Measurements from ENCODE around the gene SOX8.
"Not testable (repeated sequence)": the region's sequence is repeated elsewhere in the genome, so short reads cannot be mapped to it uniquely, and the experiment has no call there.

The SOX8 gene

DNA sequence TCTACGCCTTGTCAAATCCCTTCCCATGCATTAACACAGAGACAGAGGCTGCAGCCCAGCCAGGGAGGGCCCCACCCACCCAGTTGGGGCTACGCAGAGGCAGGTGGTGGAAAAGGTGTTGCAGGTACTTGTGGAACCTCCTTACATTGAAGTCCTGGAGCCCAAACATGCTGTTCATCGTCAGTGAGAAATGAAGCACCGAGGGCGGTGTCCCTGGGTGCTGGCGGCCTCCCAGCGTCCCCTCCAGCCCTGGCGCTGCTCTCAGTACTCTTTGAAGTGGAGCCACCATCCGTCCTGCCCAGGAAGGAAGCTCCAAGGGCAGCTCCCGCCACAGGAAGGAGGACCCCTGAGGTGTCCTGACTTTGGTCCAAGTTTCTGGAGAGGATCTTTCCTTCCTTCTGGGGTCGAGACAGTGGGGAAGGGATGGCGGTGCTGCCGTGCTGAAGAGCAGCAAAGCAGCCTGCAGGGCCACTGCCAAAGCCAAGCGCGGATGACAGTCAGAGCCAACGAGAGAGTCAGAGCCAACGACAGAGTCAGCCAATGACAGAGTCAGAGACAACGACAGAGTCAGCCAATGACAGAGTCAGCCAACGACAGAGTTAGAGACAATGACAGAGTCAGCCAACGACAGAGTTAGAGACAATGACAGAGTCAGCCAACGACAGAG is 34.2 kb upstream of the SOX8 start:
- no peak for DNase-seq (ENCODE audit: insufficient read length, low spot score)
- TF ChIP-seq POLR2A (IDR thresholded peaks at IDR 0.05; ENCODE audit: low read depth, low read length), result no peak
- FAIRE-seq, result no peak

DNA sequence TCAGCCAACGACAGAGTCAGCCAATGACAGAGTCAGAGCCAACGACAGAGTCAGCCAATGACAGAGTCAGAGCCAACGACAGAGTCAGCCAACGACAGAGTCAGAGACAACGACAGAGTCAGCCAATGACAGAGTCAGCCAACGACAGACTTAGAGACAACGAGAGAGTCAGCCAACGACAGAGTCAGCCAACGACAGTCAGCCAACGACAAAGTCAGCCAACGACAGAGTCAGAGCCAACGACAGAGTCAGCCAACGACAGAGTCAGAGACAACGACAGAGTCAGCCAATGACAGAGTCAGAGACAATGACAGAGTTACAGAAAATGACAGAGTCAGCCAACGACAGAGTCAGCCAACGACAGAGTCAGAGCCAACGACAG is 33.7 kb upstream of the SOX8 start:
- not testable (repeated sequence) for FAIRE-seq

DNA sequence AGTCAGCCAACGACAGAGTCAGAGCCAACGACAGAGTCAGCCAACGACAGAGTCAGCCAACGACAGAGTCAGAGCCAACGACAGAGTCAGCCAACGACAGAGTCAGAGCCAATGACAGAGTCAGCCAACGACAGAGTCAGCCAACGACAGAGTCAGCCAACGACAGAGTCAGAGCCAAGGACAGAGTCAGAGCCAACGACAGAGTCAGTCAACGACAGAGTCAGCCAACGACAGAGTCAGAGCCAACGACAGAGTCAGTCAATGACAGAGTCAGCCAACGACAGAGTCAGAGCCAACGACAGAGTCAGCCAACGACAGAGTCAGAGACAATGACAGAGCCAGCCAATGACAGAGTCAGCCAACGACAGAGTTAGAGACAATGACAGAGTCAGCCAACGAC is 32.8 kb upstream of the SOX8 start:
- not testable (repeated sequence) for DNase-seq (ENCODE audit: insufficient read length, low spot score); FAIRE-seq

More for the DNA sequence above, 33.7 kb upstream of the SOX8 start:
- DNase-seq (ENCODE audit: insufficient read length, low spot score), result not testable (repeated sequence)

DNA sequence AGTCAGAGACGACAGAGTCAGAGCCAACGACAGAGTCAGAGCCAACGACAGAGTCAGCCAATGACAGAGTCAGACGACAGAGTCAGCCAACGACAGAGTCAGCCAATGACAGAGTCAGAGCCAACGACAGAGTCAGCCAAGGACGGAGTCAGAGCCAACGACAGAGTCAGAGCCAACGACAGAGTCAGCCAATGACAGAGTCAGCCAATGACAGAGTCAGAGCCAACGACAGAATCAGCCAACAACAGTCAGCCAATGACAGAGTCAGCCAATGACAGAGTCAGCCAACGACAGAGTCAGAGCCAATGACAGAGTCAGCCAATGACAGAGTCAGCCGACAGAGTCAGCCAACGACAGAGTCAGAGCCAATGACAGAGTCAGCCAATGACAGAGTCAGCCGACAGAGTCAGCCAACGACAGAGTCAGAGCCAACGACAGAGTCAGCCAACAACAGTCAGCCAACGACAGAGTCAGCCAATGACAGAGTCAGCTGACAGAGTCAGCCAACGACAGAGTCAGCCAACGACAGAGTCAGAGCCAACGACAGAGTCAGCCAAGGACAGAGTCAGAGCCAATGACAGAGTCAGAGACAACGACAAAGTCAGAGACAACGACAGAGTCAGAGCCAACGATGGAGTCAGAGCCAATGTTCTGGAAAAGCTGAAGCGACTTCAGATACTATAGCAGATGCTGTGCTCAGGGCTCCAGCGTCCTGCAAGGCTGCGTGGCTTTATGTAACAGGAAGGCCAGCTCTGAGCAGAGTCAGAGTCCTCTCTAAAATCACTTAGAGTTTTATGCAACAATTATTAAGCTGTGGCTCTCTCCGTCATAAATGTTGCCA is 30.6 kb upstream of the SOX8 start:
- FAIRE-seq; DNase-seq (ENCODE audit: insufficient read length, low spot score): not testable (repeated sequence)

DNA sequence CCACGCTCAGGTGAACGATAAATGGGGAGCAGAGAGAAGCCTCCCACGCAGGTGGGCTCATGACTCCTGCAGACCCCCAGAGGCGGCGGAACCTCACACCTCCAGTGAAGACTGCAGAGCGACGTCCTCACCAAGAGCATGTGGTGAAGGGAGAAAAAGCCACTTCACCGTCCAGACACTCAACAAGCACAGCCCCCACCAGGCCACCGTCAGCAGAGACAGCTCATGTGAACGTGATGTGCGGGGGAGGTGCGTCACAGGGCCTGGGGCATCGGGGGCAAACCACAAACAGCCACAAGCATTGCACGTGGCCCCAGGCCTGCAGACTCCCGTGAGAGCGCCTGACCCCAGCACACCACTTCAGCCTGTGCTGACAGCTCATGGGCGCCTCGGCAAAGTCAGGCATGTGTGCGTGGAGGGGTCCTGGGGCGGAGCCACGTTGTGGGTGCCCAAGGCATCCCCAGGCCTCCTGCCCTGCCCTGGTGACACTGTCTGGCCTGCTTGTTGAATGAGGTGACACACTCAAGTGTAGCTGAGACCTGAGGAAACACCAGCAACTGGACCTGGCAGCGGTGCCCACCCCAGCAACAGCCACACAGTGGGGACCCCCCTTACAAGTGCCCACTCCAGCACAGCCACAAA is 29.8 kb upstream of the SOX8 start:
- DNase-seq (ENCODE audit: insufficient read length, low spot score) (no peak), FAIRE-seq (no peak)
- TF ChIP-seq POLR2A (IDR thresholded peaks at IDR 0.05; ENCODE audit: low read depth, low read length), result no peak

DNA sequence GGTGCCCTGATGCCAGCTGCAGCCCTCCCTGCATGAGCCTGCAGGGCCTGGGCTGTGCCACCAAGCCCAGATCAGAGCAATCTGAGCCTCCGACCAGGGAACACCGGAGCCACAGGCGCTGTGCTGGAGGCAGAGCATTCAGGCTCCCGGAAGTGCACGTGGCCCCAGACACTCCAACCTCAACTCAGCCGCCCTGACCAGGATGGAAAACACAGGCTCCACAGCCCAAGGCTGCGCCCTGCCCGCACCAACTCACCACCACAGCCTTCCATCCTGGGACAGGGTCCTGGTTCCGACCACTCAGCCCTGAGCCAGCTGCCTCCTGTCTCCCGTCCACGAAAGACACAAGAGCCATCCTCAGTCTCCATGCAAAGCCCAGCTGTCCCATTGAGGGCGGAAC is 29.2 kb upstream of the SOX8 start:
- no peak for TF ChIP-seq POLR2A (IDR thresholded peaks at IDR 0.05; ENCODE audit: low read depth, low read length)
- no peak for DNase-seq (ENCODE audit: insufficient read length, low spot score)
- no peak for FAIRE-seq

DNA sequence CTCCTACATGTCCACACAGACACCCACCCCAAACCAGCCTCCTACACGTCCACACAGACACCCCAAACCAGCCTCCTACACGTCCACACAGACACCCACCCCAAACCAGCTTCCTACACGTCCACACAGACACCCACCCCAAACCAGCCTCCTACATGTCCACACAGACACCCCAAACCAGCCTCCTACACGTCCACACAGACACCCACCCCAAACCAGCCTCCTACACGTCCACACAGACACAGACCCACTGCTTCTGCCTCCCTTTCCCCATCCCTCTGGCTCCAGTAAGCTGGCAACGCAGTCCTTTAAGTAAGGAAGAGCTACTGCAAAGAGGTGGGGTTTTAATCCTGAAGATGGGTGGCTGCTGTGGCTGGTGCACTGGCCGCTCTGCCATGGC is 27.8 kb upstream of the SOX8 start:
- FAIRE-seq; DNase-seq (ENCODE audit: insufficient read length, low spot score): not testable (repeated sequence)

DNA sequence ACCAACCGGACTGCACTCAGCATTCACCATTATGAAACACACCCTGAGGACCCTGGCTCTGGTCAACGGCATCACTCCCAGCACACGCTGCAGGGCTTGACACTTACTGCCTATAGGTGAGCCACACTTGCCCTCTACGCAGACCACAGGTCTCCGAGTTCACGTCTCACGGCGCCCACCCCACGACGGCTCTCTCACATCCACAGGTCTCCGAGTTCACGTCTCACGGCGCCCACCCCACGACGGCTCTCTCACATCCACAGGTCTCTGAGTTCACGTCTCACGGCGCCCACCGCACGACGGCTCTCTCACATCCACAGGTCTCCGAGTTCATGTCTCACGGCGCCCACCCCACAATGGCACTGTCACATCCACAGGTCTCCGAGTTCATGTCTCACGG is 25.8 kb upstream of the SOX8 start:
- DNase-seq (ENCODE audit: insufficient read length, low spot score); FAIRE-seq: not testable (repeated sequence)

DNA sequence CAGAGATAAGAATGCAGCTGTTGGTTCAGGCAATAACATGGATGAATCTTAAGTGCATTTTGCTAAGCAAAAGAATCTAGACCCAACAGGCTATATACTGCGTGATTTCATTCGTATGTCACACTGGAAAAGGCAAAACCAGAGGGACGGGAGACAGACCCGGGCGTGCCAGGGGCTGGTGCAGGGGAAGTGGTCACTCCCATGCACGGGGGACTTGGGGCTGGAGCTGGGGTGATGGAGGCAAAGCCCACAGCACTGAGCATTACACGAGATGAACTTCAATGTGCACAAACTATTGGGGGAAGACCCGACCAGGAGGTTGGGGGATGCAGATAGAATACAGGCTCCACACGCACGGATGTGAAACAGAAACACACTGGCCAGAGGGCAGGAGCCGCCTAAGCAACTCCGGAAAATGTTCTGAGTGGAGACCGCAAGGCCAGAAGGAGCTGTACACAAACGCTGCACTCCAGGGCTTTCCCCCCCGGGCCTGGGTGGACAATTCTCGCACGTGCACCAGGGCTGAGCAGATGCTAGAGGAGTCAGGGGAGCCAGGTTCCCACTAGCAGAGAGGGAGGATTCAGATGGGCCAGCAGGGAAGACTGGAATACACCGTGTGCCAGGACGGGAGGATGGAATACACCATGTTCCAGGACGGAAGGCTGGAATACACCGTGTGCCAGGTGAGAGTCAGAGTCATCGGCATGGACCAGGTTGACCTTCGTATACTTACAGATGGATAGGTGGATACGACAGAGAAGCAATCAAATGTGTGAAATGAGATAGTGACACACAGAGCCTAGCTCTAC is 22.1 kb upstream of the SOX8 start:
- TF ChIP-seq POLR2A (IDR thresholded peaks at IDR 0.05; ENCODE audit: low read depth, low read length), result no peak
- DNase-seq (ENCODE audit: insufficient read length, low spot score) (no peak), FAIRE-seq (no peak)

DNA sequence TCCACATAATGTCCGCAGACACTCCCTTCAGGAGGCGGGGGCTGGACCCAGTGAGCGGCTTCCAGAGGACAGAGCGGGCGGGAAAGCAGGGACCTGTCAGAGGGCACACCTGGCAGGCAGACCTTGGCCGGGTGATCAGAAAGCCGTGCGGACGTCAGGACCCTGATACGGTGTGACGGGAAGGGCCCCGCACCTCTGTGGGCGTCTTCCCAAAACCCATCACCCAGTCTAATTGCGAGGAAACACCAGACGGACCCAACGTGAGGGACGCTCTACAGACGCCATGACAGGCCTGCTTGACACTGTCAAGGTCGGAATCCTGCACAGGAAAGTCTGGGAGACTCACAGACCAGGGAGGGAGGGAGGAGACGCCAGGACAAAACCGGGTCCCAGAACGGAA is 19.2 kb upstream of the SOX8 start:
- no peak for FAIRE-seq
- DNase-seq (ENCODE audit: insufficient read length, low spot score), result no peak
- no peak for TF ChIP-seq POLR2A (IDR thresholded peaks at IDR 0.05; ENCODE audit: low read depth, low read length)

DNA sequence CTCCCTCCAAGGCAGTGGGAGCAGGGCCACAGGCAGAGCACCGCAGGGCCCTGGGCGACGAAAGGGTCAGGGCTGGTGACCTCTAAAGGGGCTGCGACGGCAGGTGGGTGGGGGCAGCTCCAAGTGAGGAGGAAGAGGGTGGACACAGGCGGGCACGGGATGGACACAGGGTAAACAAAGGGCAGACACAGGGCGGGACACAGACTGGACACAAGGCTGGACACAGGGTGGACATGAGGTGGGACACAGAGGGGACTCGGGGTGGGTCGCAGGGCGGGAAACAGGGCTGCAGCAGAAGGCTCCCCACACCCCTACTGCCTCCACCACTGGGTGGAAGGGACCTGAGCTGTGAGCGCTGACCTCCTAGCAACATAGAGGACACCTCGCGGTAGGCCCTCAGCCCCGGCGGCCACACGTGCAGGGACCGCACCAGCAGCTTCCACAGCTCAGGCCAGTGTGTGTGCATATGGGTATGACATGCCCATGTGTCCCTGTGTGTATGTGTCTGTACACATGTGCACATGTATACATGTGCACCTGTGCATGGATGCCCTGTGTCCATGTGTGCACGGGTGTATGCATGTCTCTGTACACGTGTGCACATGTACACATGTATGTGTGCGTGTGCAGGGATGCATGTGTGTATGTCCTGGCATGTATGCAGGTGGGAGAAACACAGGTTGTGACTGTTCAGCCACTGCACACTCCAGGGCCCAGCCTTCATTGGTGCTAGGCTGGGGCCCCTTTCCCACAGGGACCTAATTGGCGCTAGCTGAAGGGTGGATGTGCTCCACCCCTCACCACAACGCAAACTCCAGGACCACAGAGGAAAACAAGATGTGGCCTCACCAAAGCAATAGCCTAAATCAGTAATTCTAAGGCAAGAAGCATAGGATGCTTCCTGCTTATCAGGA is 18.4 kb upstream of the SOX8 start:
- TF ChIP-seq POLR2A (IDR thresholded peaks at IDR 0.05; ENCODE audit: low read depth, low read length), result no peak
- FAIRE-seq, result no peak
- DNase-seq (ENCODE audit: insufficient read length, low spot score), result no peak

DNA sequence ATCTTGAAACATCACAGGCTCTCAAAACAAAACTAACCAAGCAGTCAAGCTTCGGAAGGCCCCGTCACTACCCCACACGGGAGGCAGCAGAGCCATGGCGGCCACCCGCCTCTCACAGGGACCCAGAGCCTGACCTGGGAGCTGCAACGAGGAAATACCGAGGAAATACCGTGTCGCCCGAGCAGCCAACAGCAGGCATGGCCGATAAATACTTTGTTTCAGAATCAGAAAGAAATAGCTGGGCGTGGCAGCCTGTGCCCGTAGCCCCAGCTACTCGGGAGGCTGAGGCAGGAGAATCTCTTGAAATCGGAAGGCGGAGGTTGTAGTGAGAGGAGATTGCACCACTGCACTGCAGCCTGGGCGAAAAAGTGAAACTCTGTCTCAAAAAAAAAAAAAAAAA is 17.7 kb upstream of the SOX8 start:
- no peak for DNase-seq (ENCODE audit: insufficient read length, low spot score)
- FAIRE-seq, result no peak
- TF ChIP-seq POLR2A (IDR thresholded peaks at IDR 0.05; ENCODE audit: low read depth, low read length), result no peak

DNA sequence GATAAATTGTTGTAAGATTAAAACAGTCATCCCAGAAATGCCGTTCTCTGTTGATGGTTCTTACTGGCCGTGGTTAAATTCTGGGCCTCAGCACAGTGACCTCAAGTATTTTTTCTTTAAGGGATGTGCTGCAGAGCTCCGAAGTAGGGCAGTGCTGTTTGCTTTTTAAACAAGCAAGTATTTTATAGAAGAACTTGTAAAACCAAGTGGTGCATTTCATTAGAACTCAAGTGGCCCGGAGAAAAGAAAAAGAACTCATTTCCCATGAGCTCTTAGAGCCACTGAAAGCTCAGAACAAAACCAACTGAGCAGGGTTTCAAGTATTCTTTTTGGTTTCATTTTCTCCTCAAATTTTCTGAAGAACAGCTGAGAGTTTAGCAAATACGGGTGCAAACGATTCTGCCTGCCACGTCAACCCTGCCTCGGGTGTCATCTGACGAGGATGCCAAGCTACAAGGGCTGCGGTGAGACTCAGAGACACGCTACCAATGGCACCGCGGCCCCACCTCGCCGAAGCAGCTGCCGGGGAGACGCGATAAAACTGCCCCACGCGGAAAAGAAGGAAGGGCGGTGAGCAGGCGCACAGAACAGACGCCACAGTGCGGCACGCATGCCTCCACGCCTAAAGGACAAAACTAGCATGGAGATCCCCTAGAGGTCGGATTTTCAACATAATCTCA is 17.1 kb upstream of the SOX8 start:
- TF ChIP-seq POLR2A (IDR thresholded peaks at IDR 0.05; ENCODE audit: low read depth, low read length), result 0 out of 2 replicates have a peak, but pooled peaks have one; percentile 26
- FAIRE-seq, result no peak
- DNase-seq (ENCODE audit: insufficient read length, low spot score), result no peak
